Stimulated activated CD4-positive, alpha-beta T cell treated with anti-CD3 and anti-CD28 coated beads, Interleukin-4, amount 100 ng/mL, for 4 hours (primary cell): ENCODE results near the gene BCL2.
A peak's percentile ranks its signal among the peaks of the same experiment; 100 is the strongest.

ENCODE experiments used
- DNase-seq, 2 experiments: peaks; one replicate each; pipeline ENCODE4 v3.0.0-alpha.2; 2020

Gene BCL2

DNA sequence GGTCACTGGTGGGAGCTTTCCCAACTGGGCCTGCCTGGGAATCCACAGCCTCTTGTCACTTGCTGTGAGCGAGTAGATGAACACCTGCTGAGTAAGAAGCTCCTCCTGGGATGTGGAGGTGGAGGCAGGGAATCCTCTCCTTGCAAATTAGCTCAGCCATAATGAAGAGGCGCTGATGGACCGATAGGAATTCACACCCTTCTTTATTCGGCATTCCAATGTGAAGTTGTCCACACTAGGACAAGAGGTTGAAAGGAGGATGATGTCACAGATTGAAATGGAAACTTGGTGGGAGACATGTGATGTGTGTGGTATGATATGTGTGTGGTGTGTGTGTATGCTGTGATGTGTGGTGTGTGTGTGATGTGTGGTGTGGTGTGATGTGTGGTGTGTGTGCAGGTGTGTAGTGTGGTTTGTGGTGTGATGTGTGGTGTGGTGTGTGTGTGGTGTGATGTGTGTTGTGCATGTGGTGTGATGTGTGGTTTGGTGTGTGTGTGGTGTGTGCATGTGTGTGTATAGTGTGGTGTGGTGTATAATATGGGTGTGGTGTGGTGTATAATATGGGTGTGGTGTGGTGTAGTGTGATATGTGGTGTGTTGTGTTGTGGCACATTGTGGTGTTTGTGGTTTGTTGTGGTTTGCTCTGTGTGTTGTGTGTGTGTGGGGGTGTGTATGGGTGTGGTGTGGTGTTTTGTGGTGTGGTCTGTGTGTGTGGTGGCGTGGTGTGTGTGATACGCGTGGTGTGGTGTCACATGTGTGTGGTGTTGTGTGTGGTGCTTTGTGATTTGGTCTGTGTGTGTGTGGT, 216.4 kb downstream of the BCL2 start:
- no peak for DNase-seq

DNA sequence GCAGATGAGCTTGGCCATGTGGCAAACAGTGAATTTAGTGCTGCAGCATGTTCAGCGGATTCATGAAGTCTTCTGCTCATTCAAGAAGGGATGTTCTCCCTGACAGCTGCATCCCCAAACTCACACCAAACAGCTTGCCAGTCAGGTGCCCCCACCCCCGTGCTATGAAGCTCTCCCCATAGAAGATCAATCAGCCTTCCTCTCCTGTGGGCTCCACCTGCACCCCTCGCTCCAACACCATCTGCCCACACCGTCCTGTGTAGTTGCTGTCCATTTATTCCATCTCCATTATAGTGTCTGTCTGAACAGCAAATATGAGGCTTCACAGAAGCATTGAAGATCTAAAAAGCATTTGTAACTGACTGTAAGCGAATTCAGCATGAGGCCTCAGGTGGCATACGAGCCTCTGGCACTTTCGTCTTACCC, 218.9 kb downstream of the BCL2 start:
- no peak for DNase-seq

DNA sequence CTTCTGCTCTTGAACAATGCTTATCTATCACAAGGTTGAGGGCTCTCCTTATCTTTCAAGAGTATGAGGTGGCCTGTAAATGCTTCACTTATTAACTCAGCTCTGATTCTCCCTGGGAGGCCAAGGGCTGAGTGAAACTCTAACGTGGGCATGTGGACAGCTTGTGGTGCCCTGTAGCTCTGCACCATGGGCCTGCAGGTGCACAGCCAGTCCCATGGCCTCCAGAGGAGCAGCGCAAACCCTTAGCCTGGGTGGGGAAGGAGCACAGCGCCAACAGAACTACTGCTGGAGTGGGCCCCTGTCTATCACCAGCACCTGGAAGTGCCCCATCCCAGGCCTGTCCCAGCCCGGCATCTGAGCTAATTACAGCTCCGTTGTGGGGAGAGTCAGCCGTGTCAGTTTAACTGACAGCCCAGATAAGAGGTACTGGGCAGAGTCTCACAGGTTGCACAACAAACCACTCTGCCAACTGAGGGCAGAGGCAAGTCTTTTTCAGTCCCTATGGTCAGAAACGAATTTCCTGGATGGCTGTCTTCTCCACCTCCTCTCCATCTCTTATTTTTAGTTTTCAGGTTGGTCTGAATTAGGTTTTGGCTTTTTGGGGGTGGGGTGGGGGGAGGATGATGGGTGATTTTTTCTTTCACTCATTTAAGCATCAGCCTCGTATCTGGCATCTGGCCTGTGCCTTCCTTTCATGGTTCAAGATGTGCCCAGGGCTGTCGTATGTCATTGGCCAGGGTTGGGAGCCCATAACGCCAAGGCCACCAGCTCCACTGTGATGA, 219.5 kb downstream of the BCL2 start:
- DNase-seq, result no peak

DNA sequence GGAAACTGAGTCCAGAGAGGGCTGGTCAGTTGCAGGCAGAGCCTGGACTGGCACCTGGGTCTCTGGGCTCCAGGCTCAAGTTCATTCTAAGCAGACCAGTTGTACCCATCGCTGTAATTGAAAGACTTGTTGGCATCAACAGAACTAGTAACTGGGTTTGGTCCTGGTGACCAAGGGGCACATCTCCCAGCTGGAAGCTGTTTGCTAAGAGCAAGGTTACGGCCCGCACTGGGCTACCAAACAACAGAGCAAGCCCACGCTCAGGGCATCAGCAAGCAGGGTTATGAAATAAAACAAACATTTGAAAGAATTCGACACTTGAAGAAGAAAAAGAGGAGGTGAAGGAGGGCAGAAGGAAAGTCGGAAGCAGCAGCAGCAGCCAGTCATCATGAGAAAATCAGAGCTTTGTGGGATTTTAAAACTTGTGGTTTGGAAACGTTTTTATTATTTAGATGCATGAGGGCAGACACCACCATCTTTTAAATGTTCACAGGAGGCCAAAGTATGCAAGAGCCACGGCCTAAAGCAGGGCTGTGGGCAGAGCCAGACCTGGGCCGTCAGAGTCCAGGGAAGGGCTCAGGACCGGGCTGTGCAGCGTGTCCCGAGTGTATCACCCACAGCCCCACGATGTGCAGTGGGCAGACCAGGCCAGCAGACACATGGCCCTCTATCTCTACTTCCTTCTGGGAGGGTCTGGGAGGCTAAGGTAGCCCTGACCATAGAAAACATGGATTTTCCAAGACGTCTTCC, 220.3 kb downstream of the BCL2 start:
- no peak for DNase-seq

DNA sequence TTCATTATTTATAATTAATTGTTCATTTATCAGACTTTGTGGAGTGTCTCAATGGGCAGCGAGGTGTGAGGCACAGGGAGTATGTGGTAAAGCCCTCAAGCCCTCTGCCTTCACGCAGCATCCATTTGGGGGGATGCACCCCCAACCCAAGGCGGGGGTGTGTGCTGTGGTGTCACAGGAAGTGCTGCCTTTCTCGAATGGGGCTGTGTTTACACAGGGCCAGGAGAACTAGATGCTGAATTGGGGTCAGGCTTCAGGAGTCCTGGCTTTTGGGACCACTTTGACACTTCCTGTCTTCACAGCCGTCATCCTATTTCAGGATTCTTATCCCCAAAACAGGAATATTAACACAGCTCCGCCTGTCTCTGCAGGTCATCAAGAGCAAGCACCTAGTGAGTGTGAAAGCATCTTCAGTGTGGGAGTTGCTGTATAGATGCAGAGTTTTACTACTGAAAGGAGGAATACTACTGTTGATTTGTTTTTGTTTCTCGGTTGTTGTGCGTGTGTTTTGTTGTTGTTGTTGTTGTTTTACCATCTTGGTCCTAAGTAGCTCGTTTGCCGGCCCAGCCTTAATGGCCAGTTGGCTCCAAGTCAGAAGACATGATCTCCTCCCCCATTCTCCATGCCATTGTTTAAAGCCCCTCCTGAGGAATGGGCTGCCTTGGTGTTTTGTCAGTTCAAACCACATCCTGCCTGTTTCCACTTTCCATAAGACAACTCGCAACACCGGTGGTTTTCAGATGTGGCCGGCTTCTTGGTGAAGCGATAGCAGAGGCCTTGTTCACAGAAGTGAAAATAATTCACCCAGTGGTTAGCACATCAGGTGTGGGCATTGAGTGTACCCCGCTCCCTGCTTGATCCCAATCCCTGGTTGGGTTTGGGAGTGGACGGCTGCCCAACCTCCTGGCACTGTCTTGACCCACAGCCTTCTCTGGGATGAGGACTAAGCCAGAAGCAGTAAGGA, 221.3 kb downstream of the BCL2 start:
- DNase-seq, result peak in 1 of 2 experiments; percentile 15

DNA sequence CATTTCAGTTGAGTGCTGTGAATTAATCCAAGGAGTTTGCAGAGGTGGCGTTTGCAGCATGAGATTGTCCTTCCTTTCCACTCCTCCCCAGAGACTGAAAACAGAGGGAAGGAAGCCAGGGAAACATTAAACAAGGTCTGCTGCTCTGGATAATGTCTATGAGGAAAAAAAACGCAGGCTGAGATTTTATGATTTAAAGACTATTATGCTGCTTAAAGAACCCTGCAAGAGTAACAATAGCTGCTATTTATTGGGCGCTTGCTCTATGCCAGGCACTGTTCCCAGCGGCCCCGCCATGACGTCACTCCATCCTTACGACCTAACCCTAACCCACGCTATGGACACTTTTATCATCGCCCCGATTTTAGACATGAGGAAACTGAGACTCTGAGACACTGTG, 222.4 kb downstream of the BCL2 start:
- no peak for DNase-seq

DNA sequence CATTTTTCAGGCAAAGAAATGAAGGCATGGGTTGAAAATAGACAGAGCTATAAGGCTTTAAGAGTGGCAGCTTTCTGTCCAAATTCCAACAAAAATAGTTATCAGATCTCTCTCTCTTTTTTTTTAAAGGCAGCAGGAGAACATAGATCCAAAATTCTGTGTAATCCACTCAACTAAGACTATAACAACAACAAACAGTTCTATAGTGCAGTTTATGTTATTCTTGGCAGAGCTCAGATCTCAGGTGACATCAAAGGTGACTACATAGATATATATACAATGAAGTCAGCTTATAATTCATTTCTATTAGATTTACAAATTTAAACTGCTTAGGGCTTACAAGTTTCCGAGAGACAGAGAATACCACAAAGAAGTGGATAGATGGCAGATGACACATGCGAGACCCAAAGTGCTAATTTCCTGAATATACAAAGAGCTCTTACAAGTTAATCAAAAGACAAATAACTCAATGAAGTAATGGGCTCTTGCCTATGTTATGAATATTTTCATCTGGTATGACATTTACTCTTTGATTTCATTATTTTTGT, 223.2 kb downstream of the BCL2 start:
- no peak for DNase-seq

DNA sequence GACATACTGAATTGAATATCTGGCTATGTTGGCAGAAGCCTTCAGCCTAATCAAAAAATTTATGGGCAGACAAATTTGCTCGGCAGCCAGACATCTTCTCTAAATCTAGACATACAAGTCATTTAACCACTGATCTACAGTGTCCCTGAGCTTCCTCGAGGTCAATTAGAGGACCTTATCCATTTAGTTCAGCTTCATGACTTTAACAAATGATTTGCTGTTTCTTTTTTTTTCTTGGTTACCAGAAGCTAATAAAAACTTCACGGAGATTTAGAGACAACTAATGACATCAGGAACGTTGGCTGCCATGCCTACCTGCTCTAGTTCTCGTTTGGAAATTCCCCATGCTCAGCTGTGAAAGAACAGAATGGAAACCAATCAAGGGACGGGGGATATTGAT, 223.8 kb downstream of the BCL2 start:
- DNase-seq, result no peak

DNA sequence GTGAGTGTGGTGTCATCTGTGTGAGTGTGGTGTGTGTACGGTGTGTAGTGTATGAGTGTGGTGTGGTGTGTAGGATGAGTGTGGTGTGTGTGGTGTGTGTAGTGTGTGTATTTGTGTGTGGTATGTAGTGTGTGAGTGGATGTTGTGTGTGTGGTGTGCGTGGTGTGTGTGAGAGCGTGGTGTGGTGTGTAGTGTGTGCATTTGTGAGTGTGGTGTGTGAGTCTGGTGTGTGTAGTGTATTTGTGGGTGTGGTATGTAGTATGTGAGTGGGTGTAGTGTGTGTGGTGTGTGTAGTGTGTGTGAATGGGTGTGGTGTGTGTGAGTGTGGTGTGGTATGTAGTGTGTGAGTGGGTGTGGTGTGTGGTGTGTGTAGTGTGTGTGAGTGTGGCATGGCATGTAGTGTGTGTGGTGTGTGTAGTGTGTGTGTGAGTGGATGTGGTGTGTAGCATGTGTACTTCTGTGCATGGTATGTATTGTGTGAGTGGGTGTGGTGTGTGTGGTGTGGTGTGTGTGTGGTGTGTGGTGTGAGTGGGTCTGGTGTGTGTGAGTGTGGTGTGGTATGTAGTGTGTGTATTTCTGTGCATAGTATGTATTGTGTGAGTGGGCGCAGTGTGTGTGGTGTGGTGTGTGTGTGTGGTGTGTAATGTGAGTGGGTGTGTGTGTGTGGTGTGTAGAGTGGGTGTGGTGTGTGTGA, 227.8 kb downstream of the BCL2 start:
- DNase-seq, result no peak

DNA sequence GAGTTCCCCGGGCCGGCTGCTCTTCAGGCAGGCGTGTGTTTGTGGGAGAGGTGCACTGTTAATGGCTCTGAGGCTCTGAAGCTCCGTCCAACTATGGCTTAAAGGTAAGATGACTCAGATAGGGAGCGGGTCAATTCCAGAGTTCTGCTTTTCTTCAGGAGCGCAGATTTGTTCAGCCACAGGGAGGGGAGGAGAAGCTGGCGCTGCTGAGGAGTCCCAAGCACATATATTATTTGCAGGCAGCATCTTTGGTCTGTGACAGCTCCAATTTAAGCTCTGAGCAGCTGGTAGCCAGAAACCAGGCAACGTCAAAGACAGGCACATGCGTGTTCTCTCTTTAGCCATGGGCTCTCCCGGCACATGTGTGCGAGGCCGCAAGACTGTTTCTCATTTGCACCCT, 229.2 kb downstream of the BCL2 start:
- DNase-seq, result no peak

DNA sequence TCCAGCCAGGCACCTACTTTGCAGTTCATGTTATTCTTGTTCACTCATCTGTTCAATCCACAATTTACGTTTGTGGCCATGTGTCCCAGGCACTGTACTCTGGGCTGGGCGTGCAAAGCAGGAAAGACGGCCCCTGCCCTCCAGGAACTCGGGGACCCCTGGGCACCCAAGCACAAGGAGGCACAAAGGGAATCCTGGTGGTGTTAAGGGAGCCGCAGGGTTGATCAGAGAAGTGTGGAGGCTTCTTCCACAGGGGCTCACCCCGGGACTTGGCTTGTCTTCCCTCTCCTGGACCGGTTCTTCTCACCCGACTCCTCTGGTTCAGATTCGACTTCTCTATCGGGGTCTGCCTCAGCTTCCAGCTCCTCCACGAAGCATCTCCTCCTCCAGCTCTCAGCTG, 230.5 kb downstream of the BCL2 start:
- DNase-seq, result no peak

DNA sequence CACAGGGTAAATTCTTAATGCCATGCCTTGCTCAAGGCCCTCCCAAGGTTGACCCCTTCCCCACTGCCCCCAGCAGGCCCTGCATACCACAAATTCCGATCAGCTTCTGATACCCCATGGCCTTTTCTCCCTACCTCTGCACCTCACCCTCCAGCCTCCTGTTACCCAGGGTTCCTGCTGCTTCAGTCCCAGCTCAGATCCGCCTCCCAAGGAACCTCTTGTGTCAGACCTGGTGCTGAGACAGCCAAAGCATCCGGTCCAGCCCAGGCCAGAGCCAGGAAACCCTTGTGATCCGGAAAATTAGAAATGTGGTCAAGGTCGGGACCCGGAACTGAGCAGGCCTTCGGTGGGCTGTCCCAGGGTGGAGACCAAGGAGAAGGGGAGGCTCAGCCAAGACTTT, 231.3 kb downstream of the BCL2 start:
- no peak for DNase-seq

DNA sequence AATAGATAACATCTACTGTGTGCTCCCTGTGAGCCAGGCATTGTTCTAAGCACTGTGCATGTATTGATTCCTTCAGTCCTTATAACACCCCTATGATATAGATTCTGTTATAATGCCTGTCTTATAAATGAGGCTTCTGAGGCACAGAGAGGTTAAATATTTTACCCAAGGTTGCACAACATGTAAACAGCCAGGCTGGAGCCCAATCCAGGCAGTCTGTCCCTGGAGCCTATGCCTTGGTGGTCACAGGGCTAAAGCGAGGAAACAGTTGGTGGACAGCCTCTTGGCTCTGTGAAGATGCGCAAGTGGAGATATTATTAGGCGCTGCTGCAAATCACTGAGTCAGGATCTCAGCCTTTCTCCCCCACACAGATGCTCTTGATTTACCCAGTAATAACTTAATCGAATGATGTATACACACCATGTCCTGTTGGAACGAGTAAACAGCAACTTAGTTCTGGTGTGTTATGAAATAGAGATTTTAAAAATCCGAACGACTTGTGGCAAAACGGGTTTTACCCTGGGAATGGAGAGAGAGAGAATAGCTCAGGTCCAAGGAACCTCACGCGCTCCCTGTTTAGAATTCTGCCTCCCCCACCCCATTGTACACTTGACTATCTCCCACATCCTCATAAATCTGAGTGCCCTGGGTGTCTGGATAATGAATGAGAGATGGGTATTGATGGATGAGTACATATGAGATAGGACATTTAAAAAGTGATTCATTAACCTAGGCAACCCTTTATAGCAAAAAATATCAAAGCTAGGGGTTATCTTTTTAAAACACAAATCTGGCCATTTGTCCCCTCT, 231.9 kb downstream of the BCL2 start:
- DNase-seq, result no peak

DNA sequence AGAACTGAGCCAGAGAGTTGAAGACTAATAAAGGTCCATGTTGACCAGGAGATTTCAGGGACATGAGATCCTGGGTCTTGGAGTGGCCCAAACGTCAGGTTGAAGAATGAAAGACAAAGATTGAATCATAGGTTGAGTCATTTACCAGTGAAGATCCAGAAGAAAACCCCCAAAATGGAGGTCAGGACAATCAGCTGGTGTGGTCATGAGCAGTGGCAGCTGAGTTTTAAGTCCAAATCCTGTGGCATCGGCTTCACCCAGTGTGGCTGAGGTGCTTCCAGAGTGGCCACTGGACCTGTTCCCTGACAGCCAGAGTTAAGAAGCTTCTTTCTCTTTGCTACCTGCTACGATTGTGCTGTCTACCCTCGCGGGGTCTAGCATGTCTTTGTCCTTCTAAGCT, 234.0 kb downstream of the BCL2 start:
- no peak for DNase-seq

DNA sequence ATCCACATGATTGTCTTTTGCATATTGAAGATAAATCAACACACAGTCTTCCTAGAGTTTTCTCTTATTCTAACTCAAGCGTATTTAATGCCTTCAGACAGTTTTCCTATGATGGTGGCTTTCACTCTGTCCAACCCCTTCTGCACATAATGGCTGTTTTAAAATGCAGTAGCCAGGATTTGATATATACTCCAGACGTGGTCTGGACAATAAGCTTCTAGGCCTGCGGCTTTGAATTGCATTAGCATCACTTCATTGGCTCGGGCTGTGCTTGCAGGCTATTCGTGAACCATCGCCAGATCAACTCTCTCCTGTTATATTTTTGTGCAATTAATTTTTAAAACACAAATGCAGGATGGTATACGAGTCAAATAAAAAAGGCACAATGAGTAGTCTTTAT, 235.3 kb downstream of the BCL2 start:
- DNase-seq, result no peak

DNA sequence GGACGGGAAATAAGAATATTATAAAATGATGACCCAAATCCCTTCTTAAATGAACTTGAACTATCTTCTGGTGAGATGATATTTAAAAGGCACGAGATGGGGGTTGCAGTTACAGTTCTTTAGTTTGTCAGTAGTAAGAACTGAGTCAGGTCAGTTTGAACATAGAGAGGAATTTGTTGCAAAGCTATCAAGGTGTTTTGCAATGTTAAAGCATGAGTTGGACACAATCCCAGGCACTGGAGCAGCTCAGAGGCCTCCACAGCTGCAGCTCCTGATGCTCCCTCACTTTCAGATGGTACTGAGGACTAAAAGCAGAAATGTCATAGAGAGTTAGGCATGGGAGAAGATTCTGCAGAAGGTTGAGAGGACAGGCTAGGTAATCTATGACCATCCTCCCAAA, 236.0 kb downstream of the BCL2 start:
- DNase-seq, result no peak

DNA sequence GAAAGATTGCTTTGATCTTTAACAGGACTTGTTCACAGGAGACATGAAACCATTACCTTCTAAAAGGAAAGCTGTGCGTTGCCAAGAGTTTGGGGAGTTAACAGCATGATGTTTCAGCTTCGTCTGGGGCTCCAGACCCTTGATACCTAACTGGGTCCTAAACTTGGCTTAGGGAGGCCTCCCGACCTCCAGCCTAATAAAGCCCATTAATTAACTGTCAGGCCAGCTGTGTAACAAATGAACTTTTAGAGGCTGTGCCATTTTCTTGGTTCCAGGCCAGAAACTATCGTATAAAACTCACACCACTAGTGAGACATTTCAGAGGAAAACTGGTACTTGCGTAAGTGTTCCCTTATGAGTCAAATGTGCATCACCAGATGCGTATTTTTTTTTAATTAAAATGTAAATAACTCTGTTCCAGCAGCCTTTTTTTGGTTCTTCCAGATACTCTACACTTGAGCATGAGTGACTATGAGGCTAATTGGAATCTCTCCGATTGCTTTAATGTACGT, 236.5 kb downstream of the BCL2 start:
- DNase-seq, result no peak

DNA sequence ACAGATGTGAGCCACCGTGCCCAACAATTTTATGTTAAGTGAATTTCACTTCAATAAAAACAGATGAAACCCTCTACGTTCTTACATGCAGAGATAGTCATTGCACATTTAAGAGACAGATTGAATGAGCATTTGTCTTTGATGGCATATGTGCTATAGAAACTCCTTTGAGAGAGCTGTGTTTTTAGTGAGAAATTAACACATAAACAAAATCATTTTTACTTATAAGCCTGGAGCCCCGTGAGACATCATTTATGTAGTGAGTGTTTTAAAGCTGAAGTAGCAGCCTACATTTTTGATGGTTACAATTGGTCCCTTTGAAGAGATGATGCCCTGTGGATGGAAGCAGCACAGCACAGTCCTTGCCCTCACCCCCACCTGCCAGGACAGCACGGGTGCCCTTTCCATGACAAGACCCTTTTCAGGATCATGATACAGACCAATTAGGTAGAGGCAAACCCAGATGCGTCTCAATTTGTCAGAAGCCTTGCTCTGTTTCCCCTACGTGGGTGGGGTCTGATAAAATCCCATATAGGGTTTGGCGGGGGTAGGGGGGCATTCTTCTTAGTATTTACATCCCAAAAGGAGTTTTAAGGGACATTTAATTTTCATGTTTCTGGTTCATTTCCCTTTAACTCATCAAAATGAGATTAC, 237.1 kb downstream of the BCL2 start:
- no peak for DNase-seq

DNA sequence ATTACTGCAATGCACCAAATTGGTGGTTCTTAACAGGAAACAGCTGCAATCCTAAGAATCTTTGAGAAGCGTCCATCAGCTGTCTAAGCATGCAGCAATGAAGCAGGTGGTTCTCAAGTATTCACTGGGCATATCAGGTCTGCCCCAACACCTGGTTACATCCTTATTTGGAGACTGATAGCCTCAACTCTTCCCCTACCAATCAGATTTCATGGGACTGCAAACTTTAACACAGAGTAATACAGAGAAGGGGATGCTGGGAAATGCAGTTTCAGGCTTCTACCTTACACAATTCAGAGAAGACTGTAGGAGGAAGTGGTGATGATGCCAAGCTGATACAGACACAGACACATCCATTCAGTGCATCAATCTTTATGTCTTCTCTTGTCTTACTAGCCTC, 240.5 kb downstream of the BCL2 start:
- no peak for DNase-seq

DNA sequence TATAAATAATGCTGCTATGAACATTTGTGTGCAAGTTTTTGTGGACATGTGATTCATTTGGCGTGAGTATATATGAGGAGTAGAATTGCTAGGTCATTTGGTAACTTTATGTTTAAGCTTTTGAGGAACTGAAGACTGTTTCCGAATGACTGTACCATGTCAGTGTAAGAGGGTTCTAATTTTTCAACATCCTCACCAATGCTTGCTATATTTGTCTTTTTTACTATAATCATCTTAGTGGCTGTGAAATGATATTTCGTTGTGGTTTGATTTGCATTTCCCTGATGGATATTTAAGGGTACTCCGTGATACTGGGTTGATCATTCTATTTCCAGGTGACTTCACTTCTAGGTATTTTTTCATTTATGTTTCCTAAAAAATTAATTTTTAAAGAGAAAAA, 241.1 kb downstream of the BCL2 start:
- DNase-seq, result no peak
